Osteoblast (primary cell): ENCODE measurements around the gene MPRIP. TPM values are rescaled to one million over a fixed set of nuclear protein-coding genes. Genes with fewer than 3 reads are reported as not detected.

Experiments used
- DNase-seq: peaks from one replicate; pipeline ENCODE4 v3.0.0; 2011; ENCODE audit warnings: low spot score, mixed read lengths; ENCODE audit not compliant: insufficient read length; ENCODE audit errors: missing footprints
- H2AFZ ChIP-seq: 2 replicates; pipeline ENCODE4 v1.6.0; 2011; ENCODE audit warnings: mild to moderate bottlenecking, low read length
- H3K27ac ChIP-seq: 2 replicates; pipeline ENCODE4 v1.5.1; 2011; ENCODE audit warnings: mild to moderate bottlenecking, low read depth, low read length, moderate library complexity
- H3K27me3 ChIP-seq: 2 replicates; pipeline ENCODE4 v1.6.0; 2012; ENCODE audit warnings: mild to moderate bottlenecking, control low read depth, inconsistent platforms, low read length, moderate library complexity; ENCODE audit not compliant: insufficient read depth
- H3K36me3 ChIP-seq: 2 replicates; pipeline ENCODE4 v1.5.1; 2011; ENCODE audit warnings: mild to moderate bottlenecking, low read length, control low read depth, moderate library complexity; ENCODE audit not compliant: insufficient read depth
- H3K4me1 ChIP-seq: 2 replicates; pipeline ENCODE4 v1.5.1; 2011; ENCODE audit warnings: mild to moderate bottlenecking, low read length, control low read depth, moderate library complexity; ENCODE audit not compliant: insufficient read depth
- H3K4me2 ChIP-seq: 2 replicates; pipeline ENCODE4 v1.6.0; 2011; ENCODE audit warnings: mild to moderate bottlenecking, low read length; ENCODE audit not compliant: insufficient read depth
- H3K4me3 ChIP-seq: fragments of 200-600 bp; sonication (generic); 3 replicates; pipeline ENCODE4 v1.5.1; 2012; ENCODE audit warnings: mild to moderate bottlenecking, low read length, inconsistent platforms; ENCODE audit not compliant: insufficient read depth
- H3K79me2 ChIP-seq: 2 replicates; pipeline ENCODE4 v1.6.0; 2012; ENCODE audit warnings: mild to moderate bottlenecking, low read length, control low read depth, inconsistent platforms; ENCODE audit not compliant: insufficient read depth
- H3K9me3 ChIP-seq: 2 replicates; pipeline ENCODE4 v1.5.1; 2011; ENCODE audit warnings: low read depth, low read length, control low read depth
- H4K20me1 ChIP-seq: 2 replicates; pipeline ENCODE4 v1.6.0; 2012; ENCODE audit warnings: mild to moderate bottlenecking, low read length, control low read depth; ENCODE audit not compliant: insufficient read depth
- total RNA-seq: library from RNA; depleted of rRNA; stranded (reverse); fragments of >200 nt; gene quantifications from 2 replicates; pipeline ENCODE4 v1.2.3, GENCODE V29; 2012
- TF ChIP-seq, protein P1 (sequence below): IDR thresholded peaks from 2 replicates; pipeline ENCODE4 v1.5.1; 2011; ENCODE audit warnings: mild to moderate bottlenecking, low read depth, low read length, moderate library complexity; ENCODE audit errors: extremely low read depth

Gene MPRIP
- total RNA-seq, 1 donor, result 149 TPM

- no peaks in the 10 kb centered on the region for H3K36me3 ChIP-seq
- H4K20me1 ChIP-seq, result no peaks in the 10 kb centered on the region
- no peak overlapping the region for H3K27ac ChIP-seq
- H3K4me2 ChIP-seq, result no peak overlapping the region
- peak; percentile 50 for DNase-seq
- H3K9me3 ChIP-seq, result no peaks in the 10 kb centered on the region
- H2AFZ ChIP-seq, result no peak overlapping the region
- no peaks in the 10 kb centered on the region for H3K27me3 ChIP-seq
- no peak overlapping the region for H3K4me3 ChIP-seq
- H3K79me2 ChIP-seq, result no peaks in the 10 kb centered on the region
- TF ChIP-seq, protein P1, sequence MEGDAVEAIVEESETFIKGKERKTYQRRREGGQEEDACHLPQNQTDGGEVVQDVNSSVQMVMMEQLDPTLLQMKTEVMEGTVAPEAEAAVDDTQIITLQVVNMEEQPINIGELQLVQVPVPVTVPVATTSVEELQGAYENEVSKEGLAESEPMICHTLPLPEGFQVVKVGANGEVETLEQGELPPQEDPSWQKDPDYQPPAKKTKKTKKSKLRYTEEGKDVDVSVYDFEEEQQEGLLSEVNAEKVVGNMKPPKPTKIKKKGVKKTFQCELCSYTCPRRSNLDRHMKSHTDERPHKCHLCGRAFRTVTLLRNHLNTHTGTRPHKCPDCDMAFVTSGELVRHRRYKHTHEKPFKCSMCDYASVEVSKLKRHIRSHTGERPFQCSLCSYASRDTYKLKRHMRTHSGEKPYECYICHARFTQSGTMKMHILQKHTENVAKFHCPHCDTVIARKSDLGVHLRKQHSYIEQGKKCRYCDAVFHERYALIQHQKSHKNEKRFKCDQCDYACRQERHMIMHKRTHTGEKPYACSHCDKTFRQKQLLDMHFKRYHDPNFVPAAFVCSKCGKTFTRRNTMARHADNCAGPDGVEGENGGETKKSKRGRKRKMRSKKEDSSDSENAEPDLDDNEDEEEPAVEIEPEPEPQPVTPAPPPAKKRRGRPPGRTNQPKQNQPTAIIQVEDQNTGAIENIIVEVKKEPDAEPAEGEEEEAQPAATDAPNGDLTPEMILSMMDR, result no peak
- peaks cover 40% of the 10 kb centered on the region for H3K4me1 ChIP-seq
Measured at GRCh38 chr17:17030515-17031211, 11.6 kb upstream of the MPRIP start.

DNA sequence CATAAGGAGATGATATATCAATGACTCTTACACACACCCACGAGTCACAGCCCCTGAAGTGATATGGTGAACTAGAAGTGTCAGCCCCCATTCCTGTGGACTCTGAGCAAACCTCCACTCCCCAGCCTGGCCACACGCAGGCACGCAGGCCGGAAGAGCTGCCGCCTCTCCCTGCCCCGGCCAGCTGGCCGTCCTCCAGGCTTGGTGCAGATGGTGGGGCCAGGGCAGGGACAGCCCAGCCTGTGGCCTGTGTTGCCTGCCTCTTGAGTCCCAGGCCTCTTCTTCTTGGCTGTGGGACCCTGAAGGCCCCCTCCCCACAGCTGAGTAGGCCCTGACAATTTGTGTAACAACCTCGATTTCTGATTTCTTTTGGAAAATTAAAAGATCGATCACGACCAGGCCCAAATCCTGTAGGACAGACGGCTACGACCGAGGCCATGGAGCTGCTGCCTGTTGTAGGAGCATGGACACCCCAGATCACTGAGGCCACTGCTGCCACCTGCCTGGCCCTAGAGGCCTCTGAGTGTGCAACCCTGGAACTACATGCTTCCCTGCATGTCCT, 10.0 kb upstream of the MPRIP start:
- Histone ChIP-seq H3K9me3 (no peaks in the 10 kb centered on the region), H3K79me2 (no peaks in the 10 kb centered on the region), H3K27ac (peak overlapping the region; percentile 59), H3K4me3 (no peak overlapping the region), H4K20me1 (no peaks in the 10 kb centered on the region), H2AFZ (peak overlapping the region; percentile 32), H3K4me2 (peak overlapping the region; percentile 20), H3K27me3 (no peaks in the 10 kb centered on the region), H3K4me1 (peaks cover 51% of the 10 kb centered on the region), H3K36me3 (no peaks in the 10 kb centered on the region)
- TF ChIP-seq, protein P1, result no peak
- peak; percentile 97 for DNase-seq

GRCh38 chr17:17033466-17033865, 8.8 kb upstream of the MPRIP start:
- Histone ChIP-seq H3K36me3 (no peaks in the 10 kb centered on the region), H3K9me3 (no peaks in the 10 kb centered on the region), H3K27me3 (no peaks in the 10 kb centered on the region), H3K4me3 (no peak overlapping the region), H3K79me2 (no peaks in the 10 kb centered on the region), H4K20me1 (no peaks in the 10 kb centered on the region), H3K27ac (peak overlapping the region; percentile 38), H3K4me1 (peaks cover 53% of the 10 kb centered on the region), H2AFZ (peak overlapping the region; percentile 1), H3K4me2 (no peak overlapping the region)
- peak; percentile 39 for DNase-seq
- TF ChIP-seq, protein P1, result no peak

GRCh38 chr17:17034026-17034425, 8.2 kb upstream of the MPRIP start:
- Histone ChIP-seq H3K4me1 (peaks cover 47% of the 10 kb centered on the region), H3K27ac (peak overlapping the region; percentile 38), H3K4me2 (no peak overlapping the region)

More at GRCh38 chr17:17034026-17034425, 8.2 kb upstream of the MPRIP start:
- H2AFZ ChIP-seq, result no peak overlapping the region
- no peaks in the 10 kb centered on the region for H3K36me3 ChIP-seq
- no peak overlapping the region for H3K4me3 ChIP-seq
- DNase-seq, result no peak
- no peaks in the 10 kb centered on the region for H4K20me1 ChIP-seq
- H3K27me3 ChIP-seq, result no peaks in the 10 kb centered on the region
- TF ChIP-seq, protein P1, result no peak
- no peaks in the 10 kb centered on the region for H3K9me3 ChIP-seq
- H3K79me2 ChIP-seq, result no peaks in the 10 kb centered on the region
